Activated CD8-positive, alpha-beta memory T cell treated with anti-CD3 and anti-CD28 coated beads, Interleukin-2, amount 50 U/mL, for 1 hour (primary cell): ENCODE results near the gene CRB1.

Source experiments
- DNase-seq: peaks from one replicate; pipeline ENCODE4 v3.0.0-alpha.2; 2020; ENCODE audit errors: extremely low read depth

The CRB1 gene

DNA sequence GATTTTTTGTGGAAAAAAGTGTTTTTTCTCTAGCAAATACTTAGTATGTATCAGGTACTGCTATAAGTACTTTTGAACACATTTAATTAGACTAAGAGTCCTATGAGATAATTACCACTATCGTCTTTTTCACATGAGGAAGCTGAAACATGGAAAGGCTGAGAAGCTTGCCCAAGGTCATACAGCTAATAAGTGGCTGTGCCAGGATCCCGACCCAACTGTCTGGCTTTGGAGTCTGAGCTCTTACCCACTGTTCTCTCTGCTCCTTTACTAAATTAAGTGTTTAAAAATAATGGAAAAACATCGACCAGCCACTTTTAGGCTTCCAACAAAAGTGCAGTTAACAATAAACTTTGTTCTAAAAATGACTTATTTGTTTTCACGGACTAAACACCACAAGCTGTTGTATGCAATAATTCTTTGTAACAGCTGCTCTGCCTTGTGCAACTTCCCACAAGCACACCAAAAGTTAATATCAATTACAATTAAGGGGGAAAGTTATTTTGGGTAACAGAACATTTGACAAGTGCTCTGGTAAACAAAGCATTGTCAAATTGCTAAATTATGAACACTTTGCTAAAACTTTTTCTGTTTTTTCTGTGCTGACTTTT is 75.7 kb downstream of the CRB1 start:
- DNase-seq, result no peak

- no peak for DNase-seq
Measured at GRCh38 chr1:197351821-197352440, 83.9 kb downstream of the CRB1 start.

GRCh38 chr1:197355248-197355995 is 87.4 kb downstream of the CRB1 start:
- DNase-seq, result no peak

- DNase-seq, result no peak
Measured at GRCh38 chr1:197356723-197357533, 88.9 kb downstream of the CRB1 start.

GRCh38 chr1:197358959-197359358 is 90.9 kb downstream of the CRB1 start:
- DNase-seq, result no peak

DNA sequence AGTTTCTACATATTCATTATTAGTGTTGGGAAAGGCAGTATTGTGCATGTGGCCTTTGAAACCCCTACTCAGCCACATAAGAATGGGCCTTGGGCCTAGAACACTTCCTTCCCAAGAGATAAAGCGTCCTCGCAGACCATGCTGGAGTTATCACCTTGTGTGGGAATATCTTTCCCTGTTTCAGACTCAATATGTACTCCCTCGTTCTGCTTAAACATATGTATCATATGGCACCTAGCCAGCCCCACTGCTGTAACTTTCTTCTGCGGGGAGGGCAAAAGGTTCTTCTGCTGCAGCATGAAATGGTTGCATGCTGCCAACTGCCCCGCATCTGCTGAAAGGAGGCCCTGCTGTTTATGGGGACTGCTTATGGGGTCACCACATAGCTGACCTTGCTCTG is 92.0 kb downstream of the CRB1 start:
- DNase-seq, result no peak

- DNase-seq, result no peak
Measured at GRCh38 chr1:197362871-197363270, 94.8 kb downstream of the CRB1 start.

GRCh38 chr1:197363855-197364254 is 95.8 kb downstream of the CRB1 start:
- DNase-seq, result no peak

GRCh38 chr1:197366996-197367395 is 98.9 kb downstream of the CRB1 start:
- DNase-seq, result no peak

- no peak for DNase-seq
Measured at GRCh38 chr1:197367627-197368026, 99.6 kb downstream of the CRB1 start.

GRCh38 chr1:197374428-197374827 is 106.4 kb downstream of the CRB1 start:
- no peak for DNase-seq

GRCh38 chr1:197384471-197384870 is 116.4 kb downstream of the CRB1 start:
- DNase-seq, result no peak

- no peak for DNase-seq
Measured at GRCh38 chr1:197388801-197389200, 120.7 kb downstream of the CRB1 start.

DNA sequence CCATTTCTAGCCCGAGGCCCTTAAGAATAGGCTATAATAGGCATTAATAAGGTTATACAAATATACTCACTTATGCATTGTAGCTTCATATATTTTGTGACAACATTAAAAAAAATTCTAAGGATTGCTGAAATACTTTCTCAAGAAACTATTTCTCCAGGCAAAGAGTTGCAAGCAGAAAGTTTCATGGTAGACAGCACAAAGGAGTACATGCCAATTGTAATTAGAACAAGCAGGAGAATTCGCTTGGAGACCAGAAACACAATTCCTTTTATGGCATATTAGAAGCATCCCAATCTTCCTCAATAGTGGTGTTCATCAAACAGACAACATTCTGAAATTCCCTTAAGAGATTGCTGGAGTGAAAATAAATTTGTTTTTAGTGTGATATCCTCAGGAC is 122.8 kb downstream of the CRB1 start:
- DNase-seq, result no peak

DNA sequence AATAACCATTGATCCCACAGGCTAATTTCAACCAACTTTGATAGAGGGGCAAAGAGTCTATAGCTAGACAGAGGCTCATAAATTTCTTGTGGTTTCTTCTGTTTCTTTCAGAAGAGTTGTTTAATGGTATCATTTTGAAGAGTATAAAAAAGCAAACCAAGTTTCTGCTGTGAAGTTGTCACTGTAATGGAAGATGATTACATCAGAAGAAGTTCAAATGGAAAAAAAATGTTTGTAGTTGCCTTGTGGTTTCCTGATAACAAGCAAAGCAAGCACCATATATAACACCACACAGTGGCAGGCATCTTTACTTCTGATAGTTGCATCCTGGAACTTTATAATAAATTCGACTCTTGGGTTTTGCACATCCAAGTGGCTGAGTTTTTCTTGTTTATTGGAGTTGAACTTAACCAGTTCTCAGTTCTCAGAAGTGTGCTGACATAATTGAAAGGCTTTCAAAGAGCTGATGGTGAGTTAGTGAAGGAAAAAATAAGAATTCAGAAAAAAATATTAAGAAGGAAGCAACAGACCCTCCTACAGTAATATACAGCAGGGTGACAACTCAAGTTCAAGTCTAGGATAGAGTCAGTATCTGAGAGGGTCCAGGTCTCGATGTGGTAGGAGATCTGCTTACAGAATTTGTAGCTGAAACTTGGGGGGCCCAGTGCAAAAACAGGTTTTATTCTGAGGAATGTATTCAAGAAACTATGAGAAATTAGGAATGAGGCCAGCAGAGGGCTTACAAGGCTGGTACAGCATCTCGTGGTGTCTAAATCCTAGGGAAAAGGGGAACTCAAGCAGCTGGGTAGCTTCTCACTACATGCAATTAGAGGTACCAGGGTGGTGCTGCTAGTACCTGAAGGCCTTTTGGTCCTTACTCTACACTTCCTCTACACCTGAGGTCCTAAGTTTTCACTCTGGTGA is 123.5 kb downstream of the CRB1 start:
- no peak for DNase-seq

DNA sequence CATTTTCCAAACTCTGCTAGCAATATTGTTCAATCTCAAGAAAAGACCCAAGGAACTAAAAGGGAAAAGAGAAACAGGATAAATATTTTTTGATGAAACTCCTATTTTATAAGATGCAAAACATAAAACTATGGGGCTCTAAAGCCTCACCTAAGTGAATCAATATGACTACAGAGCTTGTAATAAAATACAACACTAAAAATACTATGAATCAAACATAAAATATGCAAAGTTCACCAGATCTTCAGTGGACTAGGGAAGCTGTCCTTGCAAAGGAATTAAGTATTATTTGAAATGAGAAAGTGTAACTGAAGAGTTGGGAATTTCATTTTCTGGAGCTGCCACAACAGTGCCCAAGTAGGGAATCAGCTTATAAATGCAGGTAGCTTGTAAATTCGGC is 124.5 kb downstream of the CRB1 start:
- no peak for DNase-seq

GRCh38 chr1:197393105-197393504 is 125.1 kb downstream of the CRB1 start:
- no peak for DNase-seq

DNA sequence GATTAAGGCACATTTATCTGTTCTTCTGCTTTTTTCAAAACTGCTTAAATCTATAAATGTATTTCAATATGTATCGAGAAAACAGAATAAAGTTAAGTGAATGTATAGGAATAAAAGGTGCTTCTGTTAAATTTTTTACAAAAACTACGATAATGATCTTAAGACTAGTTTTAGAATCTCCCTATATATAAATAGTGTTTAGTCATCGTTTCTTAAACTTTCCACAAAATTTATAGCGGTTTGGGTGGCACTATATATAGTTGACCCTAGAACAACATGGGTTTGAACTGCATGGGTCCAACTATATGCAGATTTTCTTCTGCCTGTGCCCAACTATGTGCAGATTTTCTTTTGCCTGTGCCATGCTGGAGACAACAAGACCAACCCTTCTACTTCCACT is 125.7 kb downstream of the CRB1 start:
- DNase-seq, result no peak

DNA sequence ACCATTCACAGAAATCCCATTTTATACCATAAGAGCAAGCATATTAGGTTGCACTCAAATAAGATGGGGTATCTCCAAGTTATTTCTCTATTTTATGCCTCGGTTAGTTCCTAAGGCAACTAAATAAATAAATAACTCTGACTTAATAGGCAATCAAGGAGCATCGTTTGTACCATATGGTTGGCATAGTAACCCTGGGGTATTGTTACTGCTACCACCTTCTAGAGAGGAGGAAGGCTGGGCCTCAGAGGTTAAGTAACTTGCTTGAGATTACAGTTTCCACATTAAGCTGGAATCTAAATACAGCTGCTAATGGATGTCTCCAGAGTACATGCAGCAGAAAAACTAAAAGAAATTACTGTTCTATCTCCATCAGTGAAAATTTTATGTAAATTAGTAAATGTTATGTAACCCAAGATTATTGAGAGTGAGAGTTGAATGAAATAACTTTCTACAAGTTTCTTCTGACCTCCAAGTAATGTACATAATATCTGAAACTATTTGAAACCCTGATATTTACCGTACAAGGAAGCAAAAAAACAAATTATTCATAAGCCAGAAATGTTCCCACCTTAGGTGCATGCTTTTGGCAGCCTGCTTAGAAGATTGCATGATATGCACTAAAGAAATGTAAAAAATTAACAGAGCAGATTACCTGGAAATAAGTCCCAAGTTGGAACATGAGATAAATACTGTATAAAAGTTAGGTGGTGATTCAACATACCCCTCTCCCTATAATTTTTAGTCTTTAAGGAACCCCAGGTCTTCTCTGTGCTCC is 127.0 kb downstream of the CRB1 start:
- DNase-seq, result no peak

GRCh38 chr1:197397895-197398294 is 129.8 kb downstream of the CRB1 start:
- no peak for DNase-seq
